Astrocyte of the spinal cord (primary cell): Measurements from ENCODE around the gene MYCL.

Source experiments
- DNase-seq: peaks from one replicate; pipeline ENCODE4 v3.0.0; 2011; ENCODE audit warnings: low read depth, low spot score
- H3K4me3 ChIP-seq: 2 replicates; pipeline ENCODE4 v1.5.1; 2011; ENCODE audit warnings: low read depth, mild to moderate bottlenecking, low read length, moderate library complexity
- CTCF ChIP-seq: IDR thresholded peaks from 2 replicates; pipeline ENCODE4 v1.5.1; 2012; ENCODE audit warnings: low read depth, mild to moderate bottlenecking, low read length, inconsistent platforms
- in situ Hi-C: cut with HindIII; loops from 2 replicates; pipeline ENCODE4 v1.10.0; 2017; ENCODE audit warnings: low sequenced_read_pairs

MYCL gene

GRCh38 chr1:39845569-39846566, 55.8 kb downstream of the MYCL start:
- no peak overlapping the region for H3K4me3 ChIP-seq
- in situ Hi-C loops, result no loop called here
- no peak for TF ChIP-seq CTCF
- peak; percentile 84 for DNase-seq
